GM12878 (cell line): ENCODE results near the gene CGGBP1. TPM values are rescaled to one million over a fixed set of nuclear protein-coding genes. Genes with fewer than 3 reads are reported as not detected.

Experiments
- ATAC-seq: fragments of 200-7000 bp; cut with Tn5 transposase; 3 replicates; pipeline ENCODE4 v1.9.1; 2020; ENCODE audit warnings: mild to moderate bottlenecking, moderate library complexity
- BruUV-seq: library from RNA; stranded (reverse); fragments of 400-500 nt; replicated peaks from 2 replicates; lab custom pipeline; 2021; lab: Mats Ljungman, UMichigan
- CTCF ChIA-PET: fragments of 300-600 bp; sonication (Branson Sonifier 250); formaldehyde crosslinking; extraction: SDS; loops from one replicate; lab custom pipeline; 2021; ENCODE audit warnings: inconsistent platforms; lab: Yijun Ruan, JAX
- POLR2A ChIA-PET: fragments of 350-600 bp; formaldehyde crosslinking; extraction: SDS; loops from one replicate; lab custom pipeline; 2021; ENCODE audit warnings: inconsistent platforms; lab: Charles Lee
- RAD21 ChIA-PET: fragments of 300-600 bp; sonication (Branson Sonifier 250); formaldehyde crosslinking; loops from one replicate; lab custom pipeline; 2023; ENCODE audit warnings: antibody characterized with exemption; ENCODE audit not compliant: unreplicated experiment; lab: Charles Lee
- SMC1A ChIA-PET: fragments of 300-600 bp; sonication (Branson Sonifier 250); formaldehyde crosslinking; loops from one replicate; lab custom pipeline; 2023; ENCODE audit not compliant: unreplicated experiment, uncharacterized antibody; lab: Charles Lee
- DNase-seq: peaks from one replicate; pipeline ENCODE4 v3.0.0-alpha.2; 2011; ENCODE audit warnings: low read depth, low spot score
- FAIRE-seq: peaks from 3 replicates; lab custom pipeline; 2011; peaks lifted over from hg19 to GRCh38; lab: Jason Lieb, UNC
- H2AFZ ChIP-seq: 2 replicates; pipeline ENCODE4 v1.6.0; 2011; ENCODE audit warnings: low read depth, low read length, control low read depth; ENCODE audit not compliant: control insufficient read depth
- H3K27ac ChIP-seq: 2 replicates; pipeline ENCODE4 v1.5.1; 2011; ENCODE audit warnings: control low read depth; ENCODE audit not compliant: control insufficient read depth, insufficient read depth
- H3K27me3 ChIP-seq, 2 experiments: replicated peaks in 1 of 2; 2 replicates each; pipeline versions ENCODE4 v1.6.0 to v1.6.1; 2011; ENCODE audit warnings: low read length in 1 of 2; ENCODE audit not compliant: control insufficient read depth in 2 of 2, insufficient read depth in 2 of 2
- H3K36me3 ChIP-seq, 2 experiments: 2 replicates each; pipeline ENCODE4 v1.5.1; 2011; ENCODE audit warnings: low read length in 1 of 2; ENCODE audit not compliant: control insufficient read depth in 2 of 2, insufficient read depth in 2 of 2
- H3K4me1 ChIP-seq: 2 replicates; pipeline ENCODE4 v1.6.1; 2011; ENCODE audit warnings: mild to moderate bottlenecking, low read length, moderate library complexity, mixed read lengths; ENCODE audit not compliant: control insufficient read depth, insufficient read depth
- H3K4me2 ChIP-seq: 2 replicates; pipeline ENCODE4 v1.6.0; 2011; ENCODE audit warnings: control low read depth; ENCODE audit not compliant: control insufficient read depth, insufficient read depth
- H3K4me3 ChIP-seq: fragments of 200-600 bp; sonication (generic); 2 replicates; pipeline ENCODE4 v1.5.1; 2016
- H3K79me2 ChIP-seq: 2 replicates; pipeline ENCODE4 v1.6.0; 2011; ENCODE audit warnings: low read length; ENCODE audit not compliant: control insufficient read depth, insufficient read depth
- H3K9ac ChIP-seq: 2 replicates; pipeline ENCODE4 v1.8.0; 2011; ENCODE audit warnings: low read length, control low read depth, mixed read lengths; ENCODE audit not compliant: control insufficient read depth, insufficient read depth
- H3K9me3 ChIP-seq: replicated peaks from 3 replicates; pipeline ENCODE4 v1.5.1; 2011; ENCODE audit warnings: mild to moderate bottlenecking, low read length; ENCODE audit not compliant: control insufficient read depth, insufficient read depth
- H4K20me1 ChIP-seq: 2 replicates; pipeline ENCODE4 v1.6.0; 2011; ENCODE audit not compliant: control insufficient read depth, insufficient read depth
- BRCA1 ChIP-seq: IDR thresholded peaks from 2 replicates; pipeline ENCODE4 v1.6.1; 2011; ENCODE audit warnings: low read depth, low read length, improper control_type of control experiment
- HCFC1 ChIP-seq: fragments of 150-350 bp; IDR thresholded peaks from 2 replicates; pipeline ENCODE4 v1.6.1; 2014; ENCODE audit warnings: low read length
- KDM1A ChIP-seq: fragments of 200-600 bp; sonication (generic); IDR thresholded peaks from 2 replicates; pipeline ENCODE4 v1.6.1; 2016; ENCODE audit warnings: borderline replicate concordance
- PAX8 ChIP-seq: fragments of 450-650 bp; IDR thresholded peaks from 2 replicates; pipeline ENCODE4 v1.6.1; 2017; ENCODE audit warnings: mild to moderate bottlenecking, moderate library complexity
- PKNOX1 ChIP-seq: fragments of 450-650 bp; IDR thresholded peaks from 2 replicates; pipeline ENCODE4 v1.6.1; 2016; ENCODE audit warnings: mild to moderate bottlenecking
- RAD21 ChIP-seq: IDR thresholded peaks from 2 replicates; pipeline ENCODE4 v1.6.1; 2011; ENCODE audit warnings: mild to moderate bottlenecking, low read depth, low read length, moderate library complexity; ENCODE audit not compliant: insufficient read depth
- ZBTB40 ChIP-seq: fragments of 450-650 bp; IDR thresholded peaks from 2 replicates; pipeline ENCODE4 v1.6.1; 2016; ENCODE audit warnings: mild to moderate bottlenecking, moderate library complexity, borderline replicate concordance
- WGBS: methylation state at CpG from one replicate; pipeline ENCODE4 v1.1.6; 2016; ENCODE audit warnings: low lambda C conversion rate; ENCODE audit not compliant: insufficient replicate concordance, insufficient coverage; ENCODE audit errors: missing lambda C conversion rate; 5-methylcytosine and 5-hydroxymethylcytosine counted together
- in situ Hi-C: fragments of 300-500 bp; cut with MboI; formaldehyde crosslinking; loops from 9 replicates; pipeline ENCODE4 v1.14.3; 2018; ENCODE audit warnings: mixed read lengths
- intact Hi-C: fragments of 100-400 bp; cut with micrococcal nuclease; formaldehyde crosslinking; loops from one replicate; pipeline ENCODE4 v1.14.2; 2022; ENCODE audit not compliant: unreplicated experiment
- polyA plus RNA-seq, 11 experiments: library from polyadenylated mRNA; depleted of rRNA in 4 of 11; unstranded in 6 of 11; stranded (reverse) in 5 of 11; fragments of >200 nt; fragmentation: Nextera tagmentation in 4 of 11; fragmentation: Illumina TruSeq in 1 of 11; extraction: Ambion mirVana in 4 of 11; extraction: Trizol in 1 of 11; gene quantifications; 1 replicate in 1 of 11; 2 replicates in 10 of 11; pipeline versions ENCODE4 v1.2.1 to v1.2.3, GENCODE V29; 2011 to 2016; ENCODE audit warnings: inconsistent platforms in 2 of 11, missing spikeins in 2 of 11, low read depth in 1 of 11
- total RNA-seq, 4 experiments: library from RNA; depleted of rRNA in 3 of 4; stranded (reverse); fragments of >200 nt in 3 of 4; fragmentation: Illumina TruSeq in 1 of 4; extraction: Trizol in 1 of 4; gene quantifications; 2 replicates each; pipeline versions ENCODE4 v1.2.1 to v1.2.3, GENCODE V29; 2013 to 2021
- TF ChIP-seq, protein P1 (sequence below), 3 experiments: IDR thresholded peaks in 2 of 3; conservative IDR thresholded peaks in 1 of 3; 2 replicates each; pipeline ENCODE4 v1.5.1; 2011; ENCODE audit warnings: low read depth in 3 of 3, low read length in 3 of 3, mild to moderate bottlenecking in 3 of 3, control low read depth in 2 of 3, moderate library complexity in 2 of 3, inconsistent platforms in 1 of 3, mixed read lengths in 1 of 3; ENCODE audit not compliant: control insufficient read depth in 2 of 3, insufficient read depth in 1 of 3; ENCODE audit errors: extremely low read depth in 1 of 3

Gene CGGBP1
- total and polyA plus RNA-seq, 10 of the 15 experiments (the other 5 are each of a cell fraction or from before 2014, with no cell fraction given), result 27.8 to 75.8 (median 50.4) TPM

- CTCF ChIA-PET, result interaction anchor here (0.8 to 1.8 kb wide), 4 partner anchors 26 to 93 kb away, joined by 3 to 6 read pairs (median 4); no protein-coding TSS in a partner anchor
- no peaks in the 10 kb centered on the region; the same call in 1 of the 2 replicates for H4K20me1 ChIP-seq
- POLR2A ChIA-PET, result interaction anchor here (1.5 to 1.9 kb wide), 3 partner anchors 10 to 92 kb away, joined by 4 to 27 read pairs (median 6); partner anchors contain the start of gene C3orf38
- RAD21 ChIA-PET, result interaction anchor here (0.9 to 2.2 kb wide), 4 partner anchors 26 to 95 kb away, joined by 3 to 12 read pairs (median 5); no protein-coding TSS in a partner anchor
- peak overlapping the region; percentile 36 for H3K4me2 ChIP-seq
- in situ Hi-C loops (no loop called here), intact Hi-C loops (loop anchor here (2.0 kb wide), 1 partner anchor 93 kb away; no protein-coding TSS in a partner anchor)
- FAIRE-seq, result no peak
- no peak for ATAC-seq
- H2AFZ ChIP-seq, result peak overlapping the region; percentile 3; the same call in 1 of the 2 replicates
- no peak for DNase-seq
- TF ChIP-seq PAX8 (0 out of 2 replicates have a peak, but pooled peaks have one; percentile 24), PKNOX1 (no peak), RAD21 (peak; percentile 24; the same call in 1 of the 2 replicates), HCFC1 (no peak), ZBTB40 (peak; percentile 31; the same call in 1 of the 2 replicates), KDM1A (no peak), BRCA1 (no peak)
- TF ChIP-seq, protein P1, sequence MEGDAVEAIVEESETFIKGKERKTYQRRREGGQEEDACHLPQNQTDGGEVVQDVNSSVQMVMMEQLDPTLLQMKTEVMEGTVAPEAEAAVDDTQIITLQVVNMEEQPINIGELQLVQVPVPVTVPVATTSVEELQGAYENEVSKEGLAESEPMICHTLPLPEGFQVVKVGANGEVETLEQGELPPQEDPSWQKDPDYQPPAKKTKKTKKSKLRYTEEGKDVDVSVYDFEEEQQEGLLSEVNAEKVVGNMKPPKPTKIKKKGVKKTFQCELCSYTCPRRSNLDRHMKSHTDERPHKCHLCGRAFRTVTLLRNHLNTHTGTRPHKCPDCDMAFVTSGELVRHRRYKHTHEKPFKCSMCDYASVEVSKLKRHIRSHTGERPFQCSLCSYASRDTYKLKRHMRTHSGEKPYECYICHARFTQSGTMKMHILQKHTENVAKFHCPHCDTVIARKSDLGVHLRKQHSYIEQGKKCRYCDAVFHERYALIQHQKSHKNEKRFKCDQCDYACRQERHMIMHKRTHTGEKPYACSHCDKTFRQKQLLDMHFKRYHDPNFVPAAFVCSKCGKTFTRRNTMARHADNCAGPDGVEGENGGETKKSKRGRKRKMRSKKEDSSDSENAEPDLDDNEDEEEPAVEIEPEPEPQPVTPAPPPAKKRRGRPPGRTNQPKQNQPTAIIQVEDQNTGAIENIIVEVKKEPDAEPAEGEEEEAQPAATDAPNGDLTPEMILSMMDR (IDR thresholded peaks at IDR 0.05 in 2 of 3, conservative IDR thresholded peaks at IDR 0.05 in 1 of 3; ENCODE audit: control insufficient read depth in 2 of 3, extremely low read depth in 1 of 3, insufficient read depth in 1 of 3, low read depth in 3 of 3, low read length in 3 of 3), result 0 out of 6 replicates have a peak, but pooled peaks of 2 of the 3 experiments have one; percentile 5 to 6
- H3K9me3 ChIP-seq, result no peaks in the 10 kb centered on the region
- peaks cover 57% of the 10 kb centered on the region for H3K79me2 ChIP-seq
- H3K36me3 ChIP-seq, result peaks cover 5 to 14% of the 10 kb centered on the region in 2 experiments; a peak in 3 of 4 replicates
- H3K9ac ChIP-seq, result peak overlapping the region; percentile 85
- WGBS, result 9% methylated on average over 16 of the region's 16 CpGs
- SMC1A ChIA-PET, result interaction anchor here (0.9 to 3.0 kb wide), 4 partner anchors 26 to 92 kb away, joined by 3 to 17 read pairs (median 7); partner anchors contain the start of gene C3orf38
- H3K4me3 ChIP-seq, result peak overlapping the region; percentile 82
- H3K27me3 ChIP-seq, result no peaks in the 10 kb centered on the region
- H3K4me1 ChIP-seq, result peaks cover 2% of the 10 kb centered on the region; the same call in 1 of the 2 replicates
- peak overlapping the region; percentile 86 for H3K27ac ChIP-seq
- BruUV-seq, result TSS peak; percentile 74
These were observed 1.0 kb downstream of the CGGBP1 start for GRCh38 chr3:88057630-88058305.
